MG63 (cell line): Measurements from ENCODE around the gene LARP4. TPM values are rescaled to one million over a fixed set of nuclear protein-coding genes. Genes with fewer than 3 reads are reported as not detected.
"Not testable (repeated sequence)": the region's sequence is repeated elsewhere in the genome, so short reads cannot be mapped to it uniquely, and the experiment has no call there.

Experiments
- DNase-seq: peaks from one replicate; pipeline ENCODE4 v3.0.0-alpha.2; 2020
- H3K27me3 ChIP-seq: fragments of 250-450 bp; sonication (Bioruptor Pico); 2 replicates; pipeline ENCODE4 v1.5.1; 2020; ENCODE audit warnings: mild to moderate bottlenecking, moderate library complexity
- H3K36me3 ChIP-seq: fragments of 250-450 bp; sonication (Bioruptor Pico); 2 replicates; pipeline ENCODE4 v1.5.1; 2020; ENCODE audit warnings: mild to moderate bottlenecking, moderate library complexity
- H3K4me3 ChIP-seq: fragments of 250-450 bp; sonication (Bioruptor Pico); 2 replicates; pipeline ENCODE4 v1.5.1; 2020; ENCODE audit warnings: mild to moderate bottlenecking, moderate library complexity
- H3K9me3 ChIP-seq: fragments of 250-450 bp; sonication (Bioruptor Pico); 2 replicates; pipeline ENCODE4 v1.5.1; 2020; ENCODE audit warnings: mild to moderate bottlenecking, moderate library complexity
- total RNA-seq: library from RNA; depleted of rRNA; stranded (reverse); fragments of >200 nt; shearing (Covaris generic); gene quantifications from 2 replicates; pipeline ENCODE4 v1.2.3, GENCODE V29; 2014; ENCODE audit warnings: low replicate concordance

Gene LARP4
- total RNA-seq, 1 experiment from 2014 or later, result 15.6 TPM

DNA sequence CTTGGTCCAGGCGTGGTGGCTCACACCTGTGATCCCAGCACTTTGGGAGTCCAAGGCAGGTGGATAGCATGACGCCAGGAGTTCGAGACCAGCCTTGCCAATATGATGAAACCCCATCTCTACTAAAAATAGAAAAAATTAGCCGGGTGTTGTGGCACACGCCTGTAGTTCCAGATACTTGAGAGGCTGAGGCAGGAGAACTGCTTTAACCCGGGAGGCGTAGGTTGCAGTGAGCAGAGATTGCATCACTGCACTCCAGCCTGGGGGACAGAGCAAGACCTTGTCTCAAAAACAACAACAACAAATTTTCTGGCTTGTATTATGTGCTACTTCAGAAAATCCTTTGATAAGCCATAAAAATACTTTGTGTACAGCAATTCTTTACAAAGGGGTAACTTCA is 41.1 kb downstream of the LARP4 start:
- DNase-seq, result no peak
- Histone ChIP-seq H3K9me3 (no peaks in the 10 kb centered on the region), H3K4me3 (no peak overlapping the region), H3K27me3 (no peaks in the 10 kb centered on the region), H3K36me3 (peaks cover 69% of the 10 kb centered on the region)

DNA sequence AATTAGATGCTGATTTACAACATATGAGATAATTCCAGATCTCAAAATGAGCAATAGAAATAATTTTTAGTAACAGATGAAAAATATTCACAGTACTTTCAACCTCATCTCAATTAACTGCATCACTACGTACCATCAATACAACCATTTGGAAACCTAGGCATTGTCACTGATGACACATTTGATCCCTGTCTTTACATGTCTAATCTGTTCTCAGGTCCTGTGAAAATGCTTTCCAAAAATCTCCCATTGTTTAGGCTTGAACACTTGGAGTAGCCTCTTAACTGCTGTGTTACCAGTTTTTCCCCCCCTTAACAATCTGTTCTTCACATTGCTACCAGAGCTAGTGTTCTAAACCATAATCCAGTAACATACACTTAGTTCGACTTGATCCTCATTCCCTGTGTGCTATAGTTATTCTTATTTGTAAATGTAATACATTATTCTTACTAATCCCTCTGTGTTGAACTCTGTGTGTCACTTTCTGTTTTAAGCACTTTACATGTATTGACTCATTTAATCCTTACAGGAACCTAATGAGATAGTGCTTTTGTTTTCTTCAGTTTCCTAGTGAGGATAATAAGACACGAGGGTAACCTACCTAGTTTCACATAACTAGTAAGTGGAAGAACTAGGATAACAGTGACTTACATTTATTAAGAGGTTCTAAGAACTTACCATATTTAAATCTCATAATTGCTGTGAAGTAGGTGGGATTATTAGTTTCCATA is 41.7 kb downstream of the LARP4 start:
- Histone ChIP-seq H3K4me3 (no peak overlapping the region), H3K9me3 (no peaks in the 10 kb centered on the region), H3K36me3 (peaks cover 67% of the 10 kb centered on the region), H3K27me3 (no peaks in the 10 kb centered on the region)
- no peak for DNase-seq

GRCh38 chr12:50449671-50450070 is 49.0 kb downstream of the LARP4 start:
- not testable (repeated sequence) for H3K4me3 ChIP-seq, H3K27me3 ChIP-seq, H3K9me3 ChIP-seq, DNase-seq
- peaks cover 62% of the 10 kb centered on the region for H3K36me3 ChIP-seq

- no peak overlapping the region for H3K4me3 ChIP-seq
- peaks cover 66% of the 10 kb centered on the region for H3K36me3 ChIP-seq
- H3K27me3 ChIP-seq, result no peaks in the 10 kb centered on the region
- no peaks in the 10 kb centered on the region for H3K9me3 ChIP-seq
- DNase-seq, result no peak
Measured at GRCh38 chr12:50452795-50453194, 52.1 kb downstream of the LARP4 start.

DNA sequence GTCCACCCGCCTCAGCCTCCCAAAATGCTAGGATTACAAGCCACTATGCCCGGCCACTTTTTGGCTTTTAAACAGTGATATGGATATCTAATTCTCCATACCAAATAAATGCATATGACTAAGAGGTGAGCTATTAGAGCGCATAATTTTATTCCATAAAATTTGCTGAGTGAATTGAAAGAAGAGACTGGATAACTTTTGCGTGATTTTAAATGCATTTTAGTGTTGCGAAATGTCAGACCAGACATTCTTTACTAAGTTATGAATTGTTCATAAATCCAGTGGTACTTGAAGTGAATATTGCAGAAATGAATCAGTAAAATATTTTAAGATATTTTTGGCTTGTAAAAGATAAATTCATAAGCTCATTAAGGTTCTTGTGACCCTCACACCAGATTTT is 53.2 kb downstream of the LARP4 start:
- peaks cover 63% of the 10 kb centered on the region for H3K36me3 ChIP-seq

DNA sequence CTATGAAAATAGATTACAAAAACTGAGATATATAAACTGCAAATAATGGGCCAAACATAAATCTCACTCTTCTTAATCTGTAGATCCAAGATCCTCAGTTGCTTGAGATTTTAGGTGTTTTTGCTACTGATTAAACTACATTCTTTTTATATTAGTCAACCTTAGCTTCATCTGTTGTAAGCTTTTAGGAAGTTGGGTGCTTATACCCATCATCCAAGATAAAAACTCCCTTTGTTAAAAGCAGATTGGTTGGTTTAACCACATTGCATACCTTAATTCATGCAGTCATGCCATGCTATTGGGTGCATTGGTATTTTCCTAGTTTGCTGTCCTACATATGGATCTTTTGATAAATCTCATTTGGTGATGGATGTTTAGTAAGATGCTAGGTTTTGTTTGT is 57.9 kb downstream of the LARP4 start:
- H3K9me3 ChIP-seq, result 0 out of 2 replicates have a peak, but pooled peaks cover 2% of the 10 kb centered on the region
- no peaks in the 10 kb centered on the region for H3K27me3 ChIP-seq
- peaks cover 72% of the 10 kb centered on the region for H3K36me3 ChIP-seq
- DNase-seq, result no peak
- no peak overlapping the region for H3K4me3 ChIP-seq

More for the DNA sequence above, 53.2 kb downstream of the LARP4 start:
- no peak overlapping the region for H3K4me3 ChIP-seq
- H3K27me3 ChIP-seq, result no peaks in the 10 kb centered on the region
- DNase-seq, result no peak
- H3K9me3 ChIP-seq, result no peaks in the 10 kb centered on the region

GRCh38 chr12:50467439-50467838 is 66.8 kb downstream of the LARP4 start:
- no peak for DNase-seq
- peaks cover 66% of the 10 kb centered on the region for H3K36me3 ChIP-seq

GRCh38 chr12:50477241-50477832 is 76.7 kb downstream of the LARP4 start:
- Histone ChIP-seq H3K27me3 (no peaks in the 10 kb centered on the region), H3K4me3 (no peak overlapping the region), H3K9me3 (no peaks in the 10 kb centered on the region), H3K36me3 (peaks cover 48% of the 10 kb centered on the region)
- no peak for DNase-seq

More at GRCh38 chr12:50467439-50467838, 66.8 kb downstream of the LARP4 start:
- Histone ChIP-seq H3K9me3 (no peaks in the 10 kb centered on the region), H3K4me3 (no peak overlapping the region), H3K27me3 (no peaks in the 10 kb centered on the region)

DNA sequence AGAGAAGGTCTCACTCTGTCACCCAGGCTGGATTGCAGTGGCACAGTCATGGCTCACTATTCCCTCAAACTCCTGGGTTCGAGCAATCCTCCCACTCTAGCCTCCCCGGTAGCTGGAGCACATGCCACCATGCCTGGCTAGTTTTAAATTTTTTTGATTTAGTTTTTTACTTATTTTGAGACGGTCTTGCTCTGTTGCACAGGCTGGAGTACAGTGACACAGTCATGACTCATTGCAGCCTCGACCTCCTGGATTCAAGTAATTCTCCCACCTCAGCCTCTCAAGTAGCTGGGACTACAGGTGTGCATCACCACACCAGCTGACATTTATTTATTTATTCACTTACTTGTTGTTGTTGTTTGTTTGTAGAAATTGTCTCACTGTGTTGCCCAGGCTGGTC is 81.9 kb downstream of the LARP4 start:
- no peaks in the 10 kb centered on the region for H3K27me3 ChIP-seq
- H3K9me3 ChIP-seq, result no peaks in the 10 kb centered on the region
- no peak for DNase-seq
- H3K4me3 ChIP-seq, result no peak overlapping the region
- peaks cover 20% of the 10 kb centered on the region for H3K36me3 ChIP-seq

- H3K9me3 ChIP-seq, result no peaks in the 10 kb centered on the region
- H3K27me3 ChIP-seq, result no peaks in the 10 kb centered on the region
- peaks cover 12% of the 10 kb centered on the region for H3K36me3 ChIP-seq
- H3K4me3 ChIP-seq, result no peak overlapping the region
- no peak for DNase-seq
Measured at GRCh38 chr12:50483488-50483887, 82.8 kb downstream of the LARP4 start.

GRCh38 chr12:50488801-50489200 is 88.1 kb downstream of the LARP4 start:
- no peak for DNase-seq
- H3K27me3 ChIP-seq, result no peaks in the 10 kb centered on the region
- H3K9me3 ChIP-seq, result peaks cover 8% of the 10 kb centered on the region; the same call in 1 of the 2 replicates
- H3K4me3 ChIP-seq, result no peak overlapping the region
- H3K36me3 ChIP-seq, result no peaks in the 10 kb centered on the region

DNA sequence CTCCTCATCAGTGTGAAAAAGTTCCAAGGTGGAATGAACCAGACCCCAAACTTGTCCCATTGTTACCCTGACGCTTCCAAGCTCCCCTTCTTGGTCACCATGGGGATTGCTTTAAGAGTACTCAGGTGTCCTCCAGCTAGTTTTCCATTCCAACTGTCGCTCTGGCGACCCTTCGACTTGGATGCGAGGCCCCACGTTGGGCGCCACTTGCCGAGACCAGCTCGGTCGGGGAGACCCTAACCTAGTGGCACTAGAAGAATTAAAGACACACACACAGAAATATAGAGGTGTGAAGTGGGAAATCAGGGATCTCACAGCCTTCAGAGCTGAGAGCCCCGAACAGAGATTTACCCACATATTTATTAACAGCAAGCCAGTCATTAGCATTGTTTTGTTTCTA is 97.4 kb downstream of the LARP4 start:
- not testable (repeated sequence) for H3K4me3 ChIP-seq, H3K36me3 ChIP-seq, H3K27me3 ChIP-seq
- peaks cover 19% of the 10 kb centered on the region for H3K9me3 ChIP-seq
- peak; percentile 10 for DNase-seq

DNA sequence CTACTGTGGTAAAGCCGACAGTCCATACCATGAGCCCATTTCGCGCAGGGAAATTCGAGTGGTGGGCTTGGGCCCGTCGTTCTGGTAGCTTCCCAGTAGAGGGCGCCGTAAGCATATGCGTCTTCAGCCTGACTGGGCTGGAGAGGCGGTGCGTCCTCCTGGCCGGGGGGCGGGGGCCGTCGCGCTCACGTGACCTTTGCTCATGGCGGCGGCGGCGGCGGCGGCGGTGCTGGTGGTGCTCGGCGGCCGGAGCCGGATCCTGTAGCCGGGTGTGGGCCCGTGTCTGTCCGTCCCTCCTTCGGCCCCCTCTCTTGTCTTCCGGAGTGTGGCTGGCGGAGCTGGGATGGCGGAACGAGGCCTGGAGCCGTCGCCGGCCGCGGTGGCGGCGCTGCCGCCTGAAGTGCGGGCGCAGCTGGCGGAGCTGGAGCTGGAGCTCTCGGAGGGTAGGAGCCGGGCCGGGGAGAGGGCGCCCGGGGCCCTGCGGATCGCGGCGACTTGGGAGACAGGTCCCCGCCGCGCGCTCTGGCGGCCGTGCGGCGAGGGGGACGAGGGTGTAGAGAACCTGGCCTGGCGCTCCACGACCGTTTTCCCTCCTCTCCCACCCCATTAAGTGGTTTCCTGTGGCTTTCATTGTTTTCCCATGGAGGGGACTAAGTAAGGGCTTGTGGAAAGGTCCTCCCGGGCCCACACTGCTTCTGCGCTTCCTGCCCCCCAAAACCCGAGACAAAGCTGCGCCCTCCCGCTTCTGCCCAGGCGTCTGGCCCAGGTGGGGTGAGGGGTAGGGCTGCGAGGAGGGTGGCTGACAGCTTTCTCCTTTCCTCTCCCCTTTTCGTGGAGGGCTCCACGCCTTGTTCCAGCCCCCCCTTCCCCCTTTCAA is 104.4 kb downstream of the LARP4 start, which contains the start of gene DIP2B:
Gene DIP2B (plus strand): TSS at position 188 of the 877 bp plus-strand sequence. CDS start 156 bp downstream, at position 344.
- Histone ChIP-seq H3K9me3 (no peaks in the 10 kb centered on the region), H3K4me3 (peak within 1 kb of the TSS; percentile 74), H3K36me3 (no peaks in the 10 kb centered on the region; the same call in 1 of the 2 replicates), H3K27me3 (no peaks in the 10 kb centered on the region)
- peak; percentile 92 for DNase-seq

DNA sequence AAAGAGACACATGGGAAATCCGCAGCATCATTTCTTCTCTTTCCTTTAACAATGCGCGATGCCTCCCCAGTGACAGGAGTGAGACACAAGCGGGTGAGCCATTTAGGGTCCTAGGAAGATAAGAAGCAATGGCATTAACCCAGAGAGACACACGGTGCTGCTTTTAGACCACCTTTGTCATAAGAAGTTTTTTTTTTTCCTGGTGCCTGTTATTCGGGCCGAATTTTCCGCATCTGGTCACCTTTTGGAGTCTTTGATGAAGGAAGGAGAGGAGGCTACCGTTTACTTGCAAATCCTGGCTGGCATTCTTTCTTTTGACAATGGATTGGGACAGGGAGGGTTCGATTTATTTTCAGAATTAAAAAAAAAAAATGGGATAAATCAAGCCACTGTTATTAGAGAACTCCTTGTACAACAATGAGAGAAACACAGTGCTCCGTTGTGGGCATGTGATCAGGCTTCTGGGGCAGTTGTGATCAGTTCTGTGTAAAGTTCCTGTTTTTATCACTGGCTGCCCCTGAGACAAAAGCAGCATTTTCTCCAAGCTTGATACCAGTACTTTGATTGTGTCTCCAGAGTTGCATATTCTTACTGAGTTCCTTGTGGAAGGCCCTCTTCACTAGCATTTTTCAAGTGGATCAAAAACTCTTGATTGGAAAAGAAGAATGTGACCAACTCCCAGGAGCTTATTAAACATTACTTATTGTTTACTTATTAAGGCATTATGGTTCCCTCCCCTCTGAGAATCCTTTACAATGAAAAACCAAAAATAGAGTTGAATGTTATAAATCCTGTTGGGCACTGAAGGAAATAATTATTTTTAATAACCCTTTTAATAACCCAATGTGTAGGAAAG is 105.2 kb downstream of the LARP4 start:
- no peak for DNase-seq

GRCh38 chr12:50506753-50507473 is 106.2 kb downstream of the LARP4 start:
- no peak overlapping the region for H3K4me3 ChIP-seq
- no peaks in the 10 kb centered on the region for H3K9me3 ChIP-seq
- no peak for DNase-seq
- no peaks in the 10 kb centered on the region for H3K27me3 ChIP-seq
- H3K36me3 ChIP-seq, result no peaks in the 10 kb centered on the region; the same call in 1 of the 2 replicates

More for the DNA sequence above, 105.2 kb downstream of the LARP4 start:
- H3K9me3 ChIP-seq, result no peaks in the 10 kb centered on the region
- no peaks in the 10 kb centered on the region for H3K27me3 ChIP-seq
- H3K4me3 ChIP-seq, result peak overlapping the region; percentile 74
- no peaks in the 10 kb centered on the region; the same call in 1 of the 2 replicates for H3K36me3 ChIP-seq

- Histone ChIP-seq H3K4me3 (no peak overlapping the region), H3K27me3 (no peaks in the 10 kb centered on the region), H3K36me3 (no peaks in the 10 kb centered on the region; the same call in 1 of the 2 replicates), H3K9me3 (no peaks in the 10 kb centered on the region)
- DNase-seq, result no peak
Measured at GRCh38 chr12:50507474-50507838, 106.8 kb downstream of the LARP4 start.
